GM20431 (cell line): ENCODE data around the gene MSX2.

ENCODE experiments used
- in situ Hi-C: fragments of 300-500 bp; cut with MseI, MboI; formaldehyde crosslinking; loops from one replicate; pipeline ENCODE4 v1.15.0; 2020; ENCODE audit warnings: low sequenced_read_pairs; ENCODE audit not compliant: unreplicated experiment

Gene MSX2

GRCh38 chr5:174764309-174764708 lies 39.9 kb downstream of the MSX2 start:
- in situ Hi-C loops = no loop called here

- in situ Hi-C loops = no loop called here
Observed at GRCh38 chr5:174765540-174765939, 41.2 kb downstream of the MSX2 start.

- in situ Hi-C loops = no loop called here
Observed at GRCh38 chr5:174767670-174768069, 43.3 kb downstream of the MSX2 start.

GRCh38 chr5:174769005-174769404 lies 44.6 kb downstream of the MSX2 start:
- in situ Hi-C loops = no loop called here

GRCh38 chr5:174773371-174773770 lies 49.0 kb downstream of the MSX2 start:
- in situ Hi-C loops = no loop called here

GRCh38 chr5:174775081-174775480 lies 50.7 kb downstream of the MSX2 start:
- in situ Hi-C loops = no loop called here

- in situ Hi-C loops = no loop called here
Observed at GRCh38 chr5:174777111-174777510, 52.7 kb downstream of the MSX2 start.

GRCh38 chr5:174777583-174777982 lies 53.2 kb downstream of the MSX2 start:
- in situ Hi-C loops = no loop called here
